H1 (cell line): ENCODE data around the gene DCPS. TPM values are rescaled to one million over a fixed set of nuclear protein-coding genes. Genes with fewer than 3 reads are reported as not detected.

Experiments
- CTCF ChIA-PET: fragments of 300-600 bp; sonication (Branson Sonifier 250); formaldehyde crosslinking; loops from one replicate; lab custom pipeline; 2021; ENCODE audit not compliant: partially characterized antibody; lab: Charles Lee
- POLR2A ChIA-PET: fragments of 300-600 bp; sonication (Branson Sonifier 250); formaldehyde crosslinking; loops from one replicate; lab custom pipeline; 2021; ENCODE audit warnings: inconsistent platforms; ENCODE audit not compliant: partially characterized antibody; lab: Charles Lee
- DNase-seq, 2 experiments: peaks; one replicate each; pipeline versions ENCODE4 v3.0.0 to v3.0.0-alpha.2; 2010 to 2022; ENCODE audit warnings: low spot score in 2 of 2, low read depth in 1 of 2, mixed read lengths in 1 of 2
- FAIRE-seq: peaks from 2 replicates; lab custom pipeline; 2011; peaks lifted over from hg19 to GRCh38; lab: Jason Lieb, UNC
- H2AFZ ChIP-seq: 2 replicates; pipeline ENCODE4 v1.8.1; 2012; ENCODE audit warnings: low read length, inconsistent platforms
- H2AK5ac ChIP-seq: 2 replicates; pipeline ENCODE4 v1.6.1; 2013; ENCODE audit warnings: low read depth, low read length
- H2BK120ac ChIP-seq: replicated peaks from 2 replicates; pipeline ENCODE3; 2013; ENCODE audit warnings: low read depth, low read length, inconsistent platforms
- H2BK12ac ChIP-seq: 2 replicates; pipeline ENCODE4 v1.6.1; 2013; ENCODE audit warnings: low read depth, low read length
- H2BK15ac ChIP-seq: 2 replicates; pipeline ENCODE4 v1.6.1; 2013; ENCODE audit warnings: low read length
- H2BK20ac ChIP-seq: 2 replicates; pipeline ENCODE4 v1.6.1; 2013; ENCODE audit warnings: low read length
- H2BK5ac ChIP-seq: 2 replicates; pipeline ENCODE4 v1.6.1; 2013; ENCODE audit warnings: low read depth, low read length
- H3K14ac ChIP-seq: 2 replicates; pipeline ENCODE4 v1.6.1; 2013; ENCODE audit warnings: inconsistent platforms; ENCODE audit not compliant: insufficient read length
- H3K18ac ChIP-seq: 2 replicates; pipeline ENCODE4 v1.6.1; 2013; ENCODE audit warnings: low read length; ENCODE audit errors: extremely low read depth
- H3K23ac ChIP-seq: 2 replicates; pipeline ENCODE4 v1.6.1; 2013; ENCODE audit warnings: inconsistent platforms; ENCODE audit not compliant: insufficient read length
- H3K23me2 ChIP-seq: 2 replicates; pipeline ENCODE4 v1.6.1; 2013; ENCODE audit warnings: low read depth, low read length
- H3K27ac ChIP-seq: 2 replicates; pipeline ENCODE4 v1.6.1; 2011; ENCODE audit warnings: low read depth, low read length, inconsistent platforms
- H3K27me3 ChIP-seq, 4 experiments: replicated peaks in 1 of 4; 1 replicate in 1 of 4; 2 replicates in 3 of 4; pipeline versions ENCODE4 v1.6.1 to v1.8.1; 2011 to 2013; ENCODE audit warnings: low read length in 3 of 4, mild to moderate bottlenecking in 3 of 4, inconsistent platforms in 2 of 4, mixed read lengths in 2 of 4, moderate library complexity in 1 of 4; ENCODE audit not compliant: control insufficient read depth in 3 of 4, insufficient read depth in 3 of 4; ENCODE audit errors: extremely low read depth in 1 of 4
- H3K36me3 ChIP-seq, 4 experiments: 2 replicates each; pipeline versions ENCODE4 v1.6.1 to v1.8.1; 2011 to 2013; ENCODE audit warnings: mild to moderate bottlenecking in 4 of 4, low read length in 3 of 4, moderate library complexity in 2 of 4, control low read depth in 1 of 4, inconsistent platforms in 1 of 4; ENCODE audit not compliant: insufficient read depth in 4 of 4, control insufficient read depth in 2 of 4
- H3K4ac ChIP-seq: replicated peaks from 2 replicates; pipeline ENCODE3; 2013; ENCODE audit warnings: low read length, low read depth, mixed read lengths, inconsistent platforms; ENCODE audit not compliant: insufficient read length
- H3K4me1 ChIP-seq, 4 experiments: replicated peaks in 1 of 4; 1 replicate in 1 of 4; 2 replicates in 3 of 4; pipeline versions ENCODE4 v1.6.1 to v1.8.1; 2011 to 2013; ENCODE audit warnings: low read length in 3 of 4, inconsistent platforms in 2 of 4, mixed read lengths in 1 of 4; ENCODE audit not compliant: insufficient read depth in 4 of 4, control insufficient read depth in 3 of 4
- H3K4me2 ChIP-seq, 2 experiments: 2 replicates each; pipeline versions ENCODE4 v1.6.1 to v1.8.1; 2011 to 2013; ENCODE audit warnings: low read depth in 2 of 2, low read length in 2 of 2, control low read depth in 1 of 2, inconsistent platforms in 1 of 2, mild to moderate bottlenecking in 1 of 2; ENCODE audit not compliant: insufficient read depth in 1 of 2
- H3K4me3 ChIP-seq, 4 experiments: fragments of 200-600, 300-600 bp in 1 of 4; sonication (generic), shearing (Covaris generic), sonication (Bioruptor Twin) in 1 of 4; 2 replicates each; pipeline versions ENCODE4 v1.5.1 to v1.8.1; 2011 to 2016; ENCODE audit warnings: low read length in 4 of 4, low read depth in 3 of 4, control low read depth in 2 of 4, inconsistent platforms in 2 of 4, mild to moderate bottlenecking in 2 of 4, mixed read lengths in 1 of 4, moderate library complexity in 1 of 4; ENCODE audit not compliant: insufficient read depth in 2 of 4; ENCODE audit errors: extremely low read depth in 1 of 4
- H3K56ac ChIP-seq: replicated peaks from 2 replicates; pipeline ENCODE3; 2013; ENCODE audit warnings: low read depth, mild to moderate bottlenecking, mixed read lengths, low read length, inconsistent platforms; ENCODE audit not compliant: insufficient read length
- H3K79me1 ChIP-seq: 2 replicates; pipeline ENCODE4 v1.6.1; 2013; ENCODE audit warnings: low read depth, low read length, control low read depth
- H3K79me2 ChIP-seq, 2 experiments: 2 replicates each; pipeline versions ENCODE4 v1.6.1 to v1.8.1; 2012 to 2013; ENCODE audit warnings: low read length in 2 of 2, mild to moderate bottlenecking in 2 of 2, inconsistent platforms in 1 of 2; ENCODE audit not compliant: insufficient read depth in 2 of 2, control insufficient read depth in 1 of 2
- H3K9ac ChIP-seq, 4 experiments: replicated peaks in 1 of 4; 1 replicate in 1 of 4; 2 replicates in 3 of 4; pipeline versions ENCODE4 v1.6.1 to v1.8.1; 2011 to 2013; ENCODE audit warnings: low read depth in 3 of 4, low read length in 3 of 4, control low read depth in 2 of 4, mild to moderate bottlenecking in 2 of 4, moderate library complexity in 2 of 4, inconsistent platforms in 1 of 4; ENCODE audit errors: extremely low read depth in 1 of 4
- H3K9me3 ChIP-seq, 2 experiments: 2 replicates each; pipeline versions ENCODE4 v1.6.1 to v1.8.1; 2012 to 2013; ENCODE audit warnings: mild to moderate bottlenecking in 2 of 2, moderate library complexity in 2 of 2, control low read depth in 1 of 2, inconsistent platforms in 1 of 2, low read depth in 1 of 2, low read length in 1 of 2, mixed read lengths in 1 of 2; ENCODE audit not compliant: insufficient read depth in 2 of 2
- H4K20me1 ChIP-seq, 2 experiments: replicated peaks in 1 of 2; 2 replicates each; pipeline versions ENCODE3 to v1.8.1; 2011 to 2013; ENCODE audit warnings: inconsistent platforms in 2 of 2, low read length in 2 of 2, mild to moderate bottlenecking in 1 of 2; ENCODE audit not compliant: insufficient read depth in 2 of 2, control insufficient read depth in 1 of 2
- H4K5ac ChIP-seq: 2 replicates; pipeline ENCODE4 v1.6.1; 2013; ENCODE audit warnings: low read length, low read depth, mixed read lengths, inconsistent platforms; ENCODE audit not compliant: insufficient read length
- H4K8ac ChIP-seq: 2 replicates; pipeline ENCODE4 v1.8.0; 2013; ENCODE audit warnings: mild to moderate bottlenecking, moderate library complexity, low read length, inconsistent platforms; ENCODE audit not compliant: insufficient read depth; ENCODE audit errors: extremely low read depth
- H4K91ac ChIP-seq: replicated peaks from 2 replicates; pipeline ENCODE3; 2013; ENCODE audit warnings: low read length, mixed read lengths, inconsistent platforms; ENCODE audit not compliant: insufficient read length
- BACH1 ChIP-seq: IDR thresholded peaks from 2 replicates; pipeline ENCODE4 v1.6.1; 2012; ENCODE audit warnings: low read length, improper control_type of control experiment
- CBX8 ChIP-seq: fragments of 300-800, 300-1000 bp; sonication (generic); IDR thresholded peaks from 2 replicates; pipeline ENCODE4 v1.7.1; 2016; ENCODE audit warnings: low read depth, low read length, borderline replicate concordance
- CTBP2 ChIP-seq: IDR thresholded peaks from 2 replicates; pipeline ENCODE4 v1.7.0; 2011; ENCODE audit warnings: borderline replicate concordance, mild to moderate bottlenecking, moderate library complexity, mixed read lengths, low read length; ENCODE audit not compliant: insufficient read depth, insufficient read length
- EGR1 ChIP-seq: IDR thresholded peaks from 2 replicates; pipeline ENCODE4 v1.6.1; 2011; ENCODE audit warnings: low read depth, low read length, borderline replicate concordance
- EP300 ChIP-seq, 2 experiments: IDR thresholded peaks; 1 replicate in 1 of 2; 2 replicates in 1 of 2; pipeline ENCODE4 v1.6.1; 2011 to 2012; ENCODE audit warnings: low read depth in 2 of 2, low read length in 2 of 2, mild to moderate bottlenecking in 2 of 2, borderline replicate concordance in 1 of 2, inconsistent platforms in 1 of 2, moderate library complexity in 1 of 2
- MAFK ChIP-seq: IDR thresholded peaks from 2 replicates; pipeline ENCODE4 v1.6.1; 2012; ENCODE audit warnings: low read depth, mild to moderate bottlenecking, improper control_type of control experiment, low read length
- PHF8 ChIP-seq: fragments of 200-600 bp; sonication (generic); conservative IDR thresholded peaks from 2 replicates; pipeline ENCODE4 v1.7.1; 2012; ENCODE audit warnings: low read depth, mild to moderate bottlenecking, inconsistent platforms, low read length, moderate library complexity
- RFX5 ChIP-seq: IDR thresholded peaks from 2 replicates; pipeline ENCODE4 v1.6.1; 2011; ENCODE audit warnings: low read depth, low read length, improper control_type of control experiment, borderline replicate concordance
- SP4 ChIP-seq: IDR thresholded peaks from 2 replicates; pipeline ENCODE4 v1.6.1; 2012; ENCODE audit warnings: low read length, inconsistent platforms
- WGBS, 2 experiments: shearing (Covaris generic) in 1 of 2; methylation state at CpG; one replicate each; pipeline versions ENCODE4 v1.1.6 to v1.1.7; 2013 to 2015; ENCODE audit warnings: low lambda C conversion rate in 2 of 2, mixed read lengths in 2 of 2, inconsistent platforms in 1 of 2, low coverage in 1 of 2, missing lambda C conversion rate in 1 of 2; ENCODE audit not compliant: insufficient replicate concordance in 2 of 2, insufficient coverage in 1 of 2, insufficient read length in 1 of 2; ENCODE audit errors: extremely low coverage in 1 of 2, missing lambda C conversion rate in 1 of 2; 5-methylcytosine and 5-hydroxymethylcytosine counted together
- polyA plus RNA-seq, 7 experiments: library from polyadenylated mRNA; depleted of rRNA in 3 of 7; stranded (reverse) in 5 of 7; unstranded in 2 of 7; fragments of >200 nt in 5 of 7; fragments of 200-250 nt in 2 of 7; gene quantifications; 1 replicate in 5 of 7; 2 replicates in 1 of 7; 4 replicates in 1 of 7; pipeline versions ENCODE4 v1.2.1 to v1.2.3, GENCODE V29; 2011 to 2013; ENCODE audit warnings: missing spikeins in 2 of 7, mixed read lengths in 2 of 7
- total RNA-seq: library from RNA; stranded (reverse); fragmentation: NEBNext Ultra II Directional; extraction: Animal tissue kit (Norgen Biotek cat#: 25700); gene quantifications from 2 replicates; pipeline ENCODE4 v1.2.1, GENCODE V29; 2021
- TF ChIP-seq, protein P1 (sequence below): IDR thresholded peaks from 2 replicates; pipeline ENCODE4 v1.6.1; 2012; ENCODE audit warnings: inconsistent platforms
- TF ChIP-seq, protein P2 (sequence below), 3 experiments: IDR thresholded peaks; 1 replicate in 2 of 3; 2 replicates in 1 of 3; pipeline versions ENCODE4 v1.5.1 to v1.6.1; 2011; ENCODE audit warnings: low read length in 3 of 3, mild to moderate bottlenecking in 3 of 3, inconsistent platforms in 2 of 3, low read depth in 1 of 3, moderate library complexity in 1 of 3; ENCODE audit not compliant: insufficient read depth in 1 of 3; ENCODE audit errors: control extremely low read depth in 1 of 3

The DCPS gene
- total and polyA plus RNA-seq, 2 of the 8 experiments (the other 6 are each of a cell fraction or from before 2014, with no cell fraction given): 24.6 to 55.2 TPM

DNA sequence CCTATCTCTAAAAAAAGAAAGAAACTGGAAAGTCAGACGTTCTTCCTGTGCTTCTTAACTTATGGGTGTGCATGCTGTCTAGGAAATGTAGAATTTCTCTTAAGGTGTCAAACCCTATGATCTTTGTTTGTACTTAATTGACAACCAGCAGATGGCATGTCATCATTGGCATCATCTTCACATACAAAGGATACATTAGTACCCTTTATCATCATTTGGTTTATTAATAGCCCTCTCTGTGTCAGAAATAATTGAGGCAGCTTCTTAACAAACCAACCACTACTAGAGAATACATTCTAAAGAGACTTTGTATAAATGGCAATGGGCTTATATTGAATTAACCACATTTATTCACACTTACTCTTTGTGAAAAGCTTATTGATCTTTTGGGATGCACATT is 49.0 kb upstream of the DCPS start:
- Histone ChIP-seq H3K4me2 (no peak overlapping the region), H3K14ac (no peak overlapping the region), H4K5ac (no peak overlapping the region), H3K23me2 (no peaks in the 10 kb centered on the region), H2BK5ac (no peak overlapping the region), H2BK12ac (no peak overlapping the region), H2BK20ac (no peak overlapping the region), H2BK15ac (no peak overlapping the region), H4K20me1 (peaks cover 0 to 3% of the 10 kb centered on the region in 2 experiments), H2AK5ac (no peak overlapping the region), H2AFZ (no peak overlapping the region), H3K27ac (no peak overlapping the region), H4K91ac (no peak overlapping the region), H4K8ac (no peak overlapping the region), H3K79me1 (no peaks in the 10 kb centered on the region), H3K18ac (no peak overlapping the region), H2BK120ac (no peak overlapping the region), H3K36me3 (peaks cover 4 to 45% (median 28%) of the 10 kb centered on the region in 4 experiments), H3K79me2 (no peaks in the 10 kb centered on the region), H3K56ac (no peak overlapping the region), H3K9me3 (no peaks in the 10 kb centered on the region), H3K9ac (no peak overlapping the region), H3K23ac (no peak overlapping the region), H3K4me3 (no peak overlapping the region), H3K27me3 (no peaks in the 10 kb centered on the region), H3K4ac (no peak overlapping the region), H3K4me1 (no peaks in the 10 kb centered on the region)
- WGBS, 2 experiments: 82% methylated on average over 1 of the region's 1 CpG; no CpG with 5 or more reads in 1 of the 2 experiments
- FAIRE-seq: no peak
- DNase-seq: no peak
- ChIA-PET CTCF (no interaction called here), POLR2A (interaction anchor here (0.6 to 2.9 kb wide), 4 partner anchors 8 to 25 kb away, joined by 3 to 11 read pairs (median 5); no protein-coding TSS in a partner anchor)
- TF ChIP-seq SP4 (no peak), RFX5 (no peak), EP300 (IDR thresholded peaks at IDR 0.05; ENCODE audit: borderline replicate concordance in 1 of 2, low read depth in 2 of 2, low read length in 2 of 2) (no peak), MAFK (no peak), CBX8 (no peak), BACH1 (no peak), CTBP2 (no peak), PHF8 (no peak), EGR1 (no peak)
- TF ChIP-seq, protein P1, sequence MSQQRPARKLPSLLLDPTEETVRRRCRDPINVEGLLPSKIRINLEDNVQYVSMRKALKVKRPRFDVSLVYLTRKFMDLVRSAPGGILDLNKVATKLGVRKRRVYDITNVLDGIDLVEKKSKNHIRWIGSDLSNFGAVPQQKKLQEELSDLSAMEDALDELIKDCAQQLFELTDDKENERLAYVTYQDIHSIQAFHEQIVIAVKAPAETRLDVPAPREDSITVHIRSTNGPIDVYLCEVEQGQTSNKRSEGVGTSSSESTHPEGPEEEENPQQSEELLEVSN: no peak
- TF ChIP-seq, protein P2, sequence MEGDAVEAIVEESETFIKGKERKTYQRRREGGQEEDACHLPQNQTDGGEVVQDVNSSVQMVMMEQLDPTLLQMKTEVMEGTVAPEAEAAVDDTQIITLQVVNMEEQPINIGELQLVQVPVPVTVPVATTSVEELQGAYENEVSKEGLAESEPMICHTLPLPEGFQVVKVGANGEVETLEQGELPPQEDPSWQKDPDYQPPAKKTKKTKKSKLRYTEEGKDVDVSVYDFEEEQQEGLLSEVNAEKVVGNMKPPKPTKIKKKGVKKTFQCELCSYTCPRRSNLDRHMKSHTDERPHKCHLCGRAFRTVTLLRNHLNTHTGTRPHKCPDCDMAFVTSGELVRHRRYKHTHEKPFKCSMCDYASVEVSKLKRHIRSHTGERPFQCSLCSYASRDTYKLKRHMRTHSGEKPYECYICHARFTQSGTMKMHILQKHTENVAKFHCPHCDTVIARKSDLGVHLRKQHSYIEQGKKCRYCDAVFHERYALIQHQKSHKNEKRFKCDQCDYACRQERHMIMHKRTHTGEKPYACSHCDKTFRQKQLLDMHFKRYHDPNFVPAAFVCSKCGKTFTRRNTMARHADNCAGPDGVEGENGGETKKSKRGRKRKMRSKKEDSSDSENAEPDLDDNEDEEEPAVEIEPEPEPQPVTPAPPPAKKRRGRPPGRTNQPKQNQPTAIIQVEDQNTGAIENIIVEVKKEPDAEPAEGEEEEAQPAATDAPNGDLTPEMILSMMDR (IDR thresholded peaks at IDR 0.05; ENCODE audit: control extremely low read depth in 1 of 3, insufficient read depth in 1 of 3, low read depth in 1 of 3, low read length in 3 of 3): no peak
